HG02981 (cell line): ENCODE measurements around the gene SLC25A30.
"Not testable (repeated sequence)": the region's sequence is repeated elsewhere in the genome, so short reads cannot be mapped to it uniquely, and the experiment has no call there.

Experiments
- ATAC-seq: cut with Tn5 transposase; IDR thresholded peaks from one replicate; pipeline ENCODE4 v1.9.1; 2021; ENCODE audit warnings: mild to moderate bottlenecking, moderate library complexity; ENCODE audit not compliant: unreplicated experiment

SLC25A30 gene

DNA sequence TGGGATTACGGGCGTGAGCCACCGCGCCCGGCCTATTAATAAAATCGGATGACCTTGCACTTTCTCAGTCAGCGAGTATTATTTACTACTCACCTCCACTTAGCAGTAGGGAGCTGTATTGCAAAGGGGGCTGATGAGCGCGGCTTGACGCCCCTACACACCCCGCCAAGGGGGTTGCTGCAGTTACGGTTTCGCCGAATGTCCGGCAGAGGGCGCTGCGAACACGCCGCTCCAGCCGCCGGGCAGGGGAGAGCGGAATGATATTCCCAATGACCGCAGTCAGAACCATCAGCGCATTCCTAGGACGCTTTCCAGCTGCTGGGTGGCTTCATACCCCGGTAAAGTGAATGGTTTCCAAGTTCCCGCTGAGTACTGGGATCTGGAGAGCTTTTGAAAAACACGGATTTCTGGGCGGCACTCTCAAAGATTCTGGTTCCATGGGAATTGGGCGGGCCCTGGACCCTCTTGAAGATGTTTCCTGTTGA is 47.2 kb downstream of the SLC25A30 start:
- no peak for ATAC-seq

DNA sequence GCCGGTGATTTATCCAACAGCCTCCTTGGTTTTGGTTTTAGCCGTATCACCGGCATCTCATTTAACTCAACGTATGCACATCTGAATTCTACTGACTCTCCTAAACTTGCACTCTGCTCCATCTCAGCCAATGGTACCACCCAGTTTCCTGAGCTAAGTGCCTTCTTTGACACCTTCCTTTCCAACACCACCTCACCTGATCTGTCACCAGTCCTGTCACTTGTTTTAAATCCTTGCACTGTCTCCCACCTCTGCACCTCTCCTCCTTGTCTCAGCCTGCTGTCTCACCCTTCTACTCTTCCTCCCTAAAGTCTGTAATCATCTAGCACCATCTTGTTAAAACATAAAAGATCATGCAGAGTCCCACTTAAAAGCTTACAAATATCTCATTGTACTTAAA is 49.1 kb downstream of the SLC25A30 start:
- no peak for ATAC-seq

- no peak for ATAC-seq
Observed at GRCh38 chr13:45368571-45368970, 49.6 kb downstream of the SLC25A30 start.

- no peak for ATAC-seq
Observed at GRCh38 chr13:45368005-45368404, 50.2 kb downstream of the SLC25A30 start.

DNA sequence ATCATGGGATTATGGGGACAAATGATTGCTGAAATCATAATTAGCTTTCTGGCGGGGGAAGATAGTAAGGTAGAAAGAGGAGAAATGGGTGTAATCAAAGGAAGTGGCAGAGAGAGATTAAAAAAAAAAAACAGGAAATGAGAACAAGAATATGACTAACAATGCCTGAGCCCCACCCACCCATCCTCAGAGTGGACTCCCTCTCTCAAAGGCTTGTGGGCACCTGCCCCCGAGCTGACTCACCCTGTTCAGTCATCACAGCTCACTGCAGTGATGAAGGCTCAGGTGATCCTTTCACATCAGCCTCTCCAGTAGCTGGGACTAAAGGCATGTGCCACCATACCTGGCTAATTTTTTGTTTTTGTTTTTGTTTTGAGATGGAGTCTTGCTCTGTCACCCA is 50.8 kb downstream of the SLC25A30 start:
- peak; percentile 98 for ATAC-seq

DNA sequence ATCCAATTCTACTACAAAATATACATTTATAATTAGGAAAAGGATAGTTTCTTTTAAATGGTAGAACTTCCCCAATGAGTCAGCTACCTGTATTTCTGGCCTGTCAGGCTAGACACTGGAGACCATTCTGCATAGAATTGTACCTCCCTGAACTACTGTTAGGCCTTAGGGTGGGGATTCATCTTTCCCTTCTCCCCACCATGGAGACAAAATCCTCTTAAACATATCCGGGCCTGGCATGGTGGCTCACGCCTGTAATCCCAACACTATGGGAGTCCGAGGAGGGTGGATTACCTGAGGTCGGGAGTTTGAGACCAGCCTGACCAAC is 52.7 kb downstream of the SLC25A30 start:
- ATAC-seq, result no peak

DNA sequence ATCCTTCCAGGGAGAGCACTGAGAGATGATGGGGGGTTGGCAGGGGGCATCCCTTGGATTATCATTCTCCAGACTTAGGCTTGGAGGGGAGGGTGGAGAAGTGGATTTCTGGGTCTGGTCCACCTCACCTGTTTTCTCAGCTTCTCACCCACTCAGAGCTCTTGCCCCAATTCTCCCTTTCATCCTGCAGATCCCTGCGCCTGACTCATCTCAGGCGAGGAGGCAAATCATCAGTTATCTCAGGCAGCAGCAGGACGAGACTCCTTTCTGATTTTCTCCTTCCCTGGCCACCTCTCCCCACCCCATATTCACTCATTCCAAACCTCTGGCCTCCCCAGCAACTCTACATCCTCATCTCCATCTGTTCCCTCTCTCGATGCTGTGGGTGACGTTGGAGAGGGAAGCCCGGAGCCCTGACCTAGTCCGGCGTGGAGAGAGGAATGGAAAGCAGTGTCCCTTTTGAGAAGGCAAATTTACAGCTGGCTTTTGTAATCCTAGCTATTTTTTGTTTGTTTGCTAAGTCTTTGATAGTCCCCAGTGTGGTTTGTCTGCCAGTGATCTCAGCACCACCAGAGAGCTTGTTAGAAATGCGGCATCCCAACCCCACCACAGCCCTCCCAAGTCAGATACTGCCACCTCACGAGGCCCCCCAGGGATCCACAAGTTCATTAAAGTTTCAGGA is 53.2 kb downstream of the SLC25A30 start:
- no peak for ATAC-seq

DNA sequence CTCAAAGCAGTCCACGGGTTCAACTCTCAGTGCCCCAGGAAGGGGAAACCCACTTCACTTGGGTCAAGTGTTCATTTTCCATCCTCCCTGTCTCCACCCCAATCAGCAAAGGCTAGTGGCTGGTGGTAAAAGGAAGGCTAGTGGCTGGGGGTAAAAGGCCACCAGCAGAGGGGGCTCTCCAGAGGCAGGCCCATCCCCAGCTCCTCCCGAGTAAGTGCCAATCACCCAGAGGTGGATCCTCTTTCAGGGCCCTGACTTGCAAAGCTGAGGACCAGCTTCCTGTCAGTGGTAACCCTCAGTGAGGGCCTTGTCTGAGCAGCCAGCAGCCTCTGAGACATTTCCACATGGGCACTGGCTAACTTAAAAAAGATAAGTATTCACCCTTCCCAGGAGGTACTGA is 55.2 kb downstream of the SLC25A30 start:
- no peak for ATAC-seq

DNA sequence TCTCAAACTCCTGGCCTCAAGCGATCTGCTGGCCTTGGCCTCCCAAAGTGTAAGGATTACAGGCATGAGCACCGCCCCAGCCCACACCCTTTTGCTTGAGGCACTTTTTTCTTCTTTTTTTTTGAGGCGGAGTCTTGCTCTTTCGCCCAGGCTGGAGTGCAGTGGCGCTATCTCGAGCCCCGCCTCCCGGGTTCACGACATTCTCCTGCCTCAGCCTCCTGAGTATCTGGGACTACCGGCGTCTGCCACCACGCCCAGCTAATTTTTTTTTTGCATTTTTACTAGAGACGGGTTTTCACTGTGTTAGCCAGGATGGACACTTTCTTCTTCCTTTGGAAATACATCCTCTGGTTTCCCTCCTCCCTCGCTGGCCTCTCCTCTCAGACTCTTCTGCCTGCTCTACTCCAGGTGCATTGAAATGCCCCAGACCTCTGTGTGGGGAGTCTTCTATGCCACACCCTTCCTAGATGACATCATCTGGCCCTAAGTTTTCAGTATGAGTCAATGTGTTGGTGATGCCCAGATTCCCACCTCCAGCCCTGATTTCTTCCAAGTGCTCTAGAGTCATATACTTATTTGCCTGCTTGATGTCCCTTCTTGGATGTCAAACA is 56.5 kb downstream of the SLC25A30 start:
- no peak for ATAC-seq

DNA sequence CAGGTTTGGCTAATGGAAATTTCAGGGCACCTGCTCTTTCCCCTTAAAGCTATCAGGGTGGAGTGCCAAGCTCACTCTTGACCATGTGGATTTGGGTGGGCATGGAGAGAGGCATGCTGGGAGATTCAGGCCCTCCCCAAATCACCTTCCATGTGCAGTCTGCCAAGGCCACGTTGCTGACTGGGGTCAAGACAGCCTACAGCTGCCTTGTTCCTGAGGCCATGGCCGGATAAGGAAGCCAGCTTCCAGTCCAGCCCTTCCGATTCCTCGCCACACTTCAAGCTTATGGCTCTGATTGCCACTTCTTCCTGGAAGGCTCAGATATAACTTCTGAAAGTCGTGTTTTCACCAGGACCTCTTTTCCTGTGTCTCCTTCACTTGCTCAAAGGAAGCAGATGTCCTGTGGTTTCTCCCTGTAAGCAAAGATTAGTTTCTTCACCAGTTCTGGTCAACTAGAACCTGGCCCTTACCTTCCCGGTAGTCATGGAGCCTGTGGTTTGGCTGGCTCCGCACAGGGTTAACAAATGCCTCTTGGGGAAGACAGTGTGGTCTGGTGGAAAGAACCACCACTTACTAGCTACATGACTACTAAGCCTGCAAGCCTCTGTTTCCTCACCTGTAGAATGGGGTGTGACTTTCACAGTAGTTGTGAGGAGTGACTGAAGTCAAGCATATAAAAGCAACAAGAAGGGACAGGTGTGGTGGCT is 61.1 kb downstream of the SLC25A30 start:
- no peak for ATAC-seq

GRCh38 chr13:45353895-45354294 is 64.3 kb downstream of the SLC25A30 start:
- no peak for ATAC-seq

GRCh38 chr13:45352031-45352430 is 66.1 kb downstream of the SLC25A30 start:
- no peak for ATAC-seq

DNA sequence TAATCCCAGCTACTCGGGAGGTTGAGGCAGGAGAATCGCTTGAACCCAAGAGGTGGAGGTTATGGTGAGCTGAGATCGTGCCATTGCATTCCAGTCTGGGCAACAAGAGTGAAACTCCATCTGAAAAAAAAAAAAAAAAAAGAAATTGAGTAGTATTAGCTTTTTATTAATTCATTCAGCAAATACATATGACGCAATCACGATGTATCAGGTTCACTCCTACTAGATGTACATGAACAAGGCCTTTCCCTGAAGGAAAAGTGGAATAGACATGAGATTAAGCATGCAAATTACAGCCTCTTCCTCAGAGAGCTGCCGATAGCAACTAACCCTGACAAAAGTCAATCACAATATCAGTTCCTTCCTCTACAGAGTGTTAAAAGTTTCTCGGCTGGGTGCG is 68.0 kb downstream of the SLC25A30 start:
- ATAC-seq, result no peak

GRCh38 chr13:45349438-45349837 is 68.7 kb downstream of the SLC25A30 start:
- no peak for ATAC-seq

- ATAC-seq, result not testable (repeated sequence)
Observed at GRCh38 chr13:45344064-45344463, 74.1 kb downstream of the SLC25A30 start.
